Heart left ventricle (tissue), 16 donors: Measurements from ENCODE around the gene WWOX. TPM values are rescaled to one million over a fixed set of nuclear protein-coding genes. Genes with fewer than 3 reads are reported as not detected.
"Not testable (repeated sequence)": the region's sequence is repeated elsewhere in the genome, so short reads cannot be mapped to it uniquely, and the experiment has no call there.

Source experiments
- ATAC-seq, 4 donors: fragments of 200-7000 bp; cut with Tn5 transposase; one replicate each; pipeline ENCODE4 v1.9.1; 2020 to 2022; ENCODE audit warnings: moderate library complexity in 4 of 4, mild to moderate bottlenecking in 3 of 4, moderate number of reproducible peaks in 1 of 4
- DNase-seq, 5 donors: peaks; one replicate each; pipeline ENCODE4 v3.0.0-alpha.2; 2020
- H3K27ac ChIP-seq, 12 donors: fragments of 200-600 bp; sonication (generic) in 4 of 12; one replicate each; pipeline versions ENCODE4 v1.5.0 to v1.8.0; 2016 to 2022; ENCODE audit warnings: mild to moderate bottlenecking in 2 of 12
- H3K27me3 ChIP-seq, 9 donors: fragments of 200-600 bp; sonication (generic) in 2 of 9; one replicate each; pipeline versions ENCODE4 v1.5.1 to v1.8.0; 2016 to 2022; ENCODE audit warnings: mild to moderate bottlenecking in 3 of 9
- H3K36me3 ChIP-seq, 9 donors: fragments of 200-600 bp; sonication (generic) in 2 of 9; one replicate each; pipeline versions ENCODE4 v1.5.0 to v1.8.0; 2018 to 2022; ENCODE audit warnings: mild to moderate bottlenecking in 2 of 9
- H3K4me1 ChIP-seq, 12 donors: fragments of 200-600 bp; sonication (generic) in 4 of 12; one replicate each; pipeline versions ENCODE4 v1.5.0 to v1.8.0; 2016 to 2022; ENCODE audit warnings: mild to moderate bottlenecking in 3 of 12
- H3K4me3 ChIP-seq, 12 donors: fragments of 200-600 bp; sonication (generic) in 4 of 12; one replicate each; pipeline versions ENCODE4 v1.5.0 to v1.8.0; 2017 to 2022; ENCODE audit warnings: mild to moderate bottlenecking in 9 of 12, moderate library complexity in 4 of 12
- H3K9me3 ChIP-seq, 12 donors: fragments of 200-600 bp; sonication (generic) in 4 of 12; one replicate each; pipeline versions ENCODE4 v1.5.0 to v1.8.0; 2016 to 2022; ENCODE audit warnings: mild to moderate bottlenecking in 1 of 12
- CTCF ChIP-seq, 12 donors: fragments of 200-600 bp; sonication (generic) in 4 of 12; IDR thresholded peaks; one replicate each; pipeline versions ENCODE4 v1.5.0 to v1.8.0; 2018 to 2022; ENCODE audit warnings: antibody characterized with exemption in 12 of 12, mild to moderate bottlenecking in 5 of 12
- POLR2A ChIP-seq, 2 donors: fragments of 450-650 bp; IDR thresholded peaks; one replicate each; pipeline ENCODE4 v1.6.1; 2017; ENCODE audit warnings: antibody characterized with exemption in 2 of 2, mild to moderate bottlenecking in 2 of 2, moderate library complexity in 2 of 2
- WGBS, 4 donors: extraction: QIAGEN DNeasy Blood & Tissue Kit in 2 of 4; methylation state at CpG; one replicate each; pipeline versions ENCODE4 v1.1.5 to v1.1.7; 2013 to 2018; 5-methylcytosine and 5-hydroxymethylcytosine counted together
- intact Hi-C, 10 donors: fragments of 100-400 bp; cut with DNase I; formaldehyde crosslinking; loops; one replicate each; pipeline versions ENCODE4 v1.11.1 to v1.14.2; 2022
- polyA plus RNA-seq, 2 donors: library from polyadenylated mRNA; stranded (reverse); fragments of 200-250 nt; gene quantifications; one replicate each; pipeline ENCODE4 v1.2.3, GENCODE V29; 2013
- total RNA-seq, 9 donors: library from RNA; depleted of rRNA in 2 of 9; stranded (reverse); fragments of >200 nt in 2 of 9; fragmentation: NEBNext Ultra II Directional in 3 of 9; extraction: Animal tissue kit (Norgen Biotek cat#: 25700) in 3 of 9; gene quantifications; one replicate each; pipeline versions ENCODE4 v1.1.0 to v1.2.4, GENCODE V29; 2016 to 2023
- donor health status: ischemic (EF 13 %, LVEDD 7.1; RV severe dilation, severe dysfunction).
- donor health status: healthy with polysubstance abuse.
- donor health status: DM: no; HTN: yes; CAD: no.
- donor health status: DM: no; HTN: no; CAD: no.
- donor health status: ischemic (EF 25% LVEDD 6.9; RV normal size, moderate dysfunction).
- donor health status: ischemic (EF 25% LVEDD 5.7; RV mildly dilated, moderate dysfunction).
- donor health status: healthy.
- donor health status: DM: yes; HTN: yes; CAD: no.
- donor health status: ischemic (EF 35%, LVEDD 5.7; RV mildly dilated, moderate dysfunction).
- donor health status: nonischemic (EF 11% LVEDD 7.7; RV severe dilation, severe dysfunction).
- donor health status: DM: yes; HTN: yes; CAD: no.
- donor health status: PGD.
- donor health status: ischemic (EF 29% LVEDD 5.4; RV normal size, mild dysfunction).
- donor health status: nonischemic (EF 23%, LVEDD 6.1; RV moderate dilation, normal function).

WWOX gene
- total and polyA plus RNA-seq, 11 donors = 4.3 to 18.3 (median 9.1) TPM

GRCh38 chr16:78597809-78598570 lies 498.5 kb downstream of the WWOX start:
- no peaks in the 10 kb centered on the region for H3K36me3 ChIP-seq
- 88 to 92% (median 91%) methylated on average over 9 of the region's 9 CpGs for WGBS, 4 donors
- H3K4me3 ChIP-seq = no peak overlapping the region
- intact Hi-C loops = no loop called here
- no peaks in the 10 kb centered on the region for H3K4me1 ChIP-seq
- H3K27me3 ChIP-seq = no peaks in the 10 kb centered on the region
- H3K9me3 ChIP-seq = no peaks in the 10 kb centered on the region
- TF ChIP-seq POLR2A (IDR thresholded peaks at IDR 0.05) (no peak), CTCF (IDR thresholded peaks at IDR 0.05) (no peak)
- no peak for DNase-seq
- no peak for ATAC-seq
- no peak overlapping the region for H3K27ac ChIP-seq

- WGBS, 4 donors = 93 to 98% (median 97%) methylated on average over 4 of the region's 4 CpGs
- ATAC-seq = no peak
These were observed 499.8 kb downstream of the WWOX start for GRCh38 chr16:78599271-78599670.

GRCh38 chr16:78604423-78605062 lies 505.1 kb downstream of the WWOX start:
- H3K36me3 ChIP-seq, H3K4me3 ChIP-seq, intact Hi-C loops, ATAC-seq, H3K9me3 ChIP-seq, H3K27me3 ChIP-seq, DNase-seq: not testable (repeated sequence)
- WGBS, 4 donors = 95 to 97% (median 96%) methylated on average over 2 of the region's 2 CpGs
- Histone ChIP-seq H3K4me1 (peaks cover 0 to 28% (median 4%) of the 10 kb centered on the region in 12 donors), H3K27ac (peak overlapping the region in 1 of 12 donors; percentile 24)

More at GRCh38 chr16:78599271-78599670, 499.8 kb downstream of the WWOX start:
- no peaks in the 10 kb centered on the region for H3K36me3 ChIP-seq
- intact Hi-C loops = no loop called here
- H3K9me3 ChIP-seq = no peaks in the 10 kb centered on the region
- no peak for DNase-seq
- TF ChIP-seq CTCF (IDR thresholded peaks at IDR 0.05) (no peak), POLR2A (IDR thresholded peaks at IDR 0.05) (no peak)
- H3K27ac ChIP-seq = no peak overlapping the region
- no peaks in the 10 kb centered on the region for H3K4me1 ChIP-seq
- no peaks in the 10 kb centered on the region for H3K27me3 ChIP-seq
- H3K4me3 ChIP-seq = no peak overlapping the region

GRCh38 chr16:78605548-78606101 lies 506.2 kb downstream of the WWOX start:
- intact Hi-C loops = no loop called here
- peak in 3 of 4 donors; percentile 57 to 85 (median 77) for ATAC-seq
- H3K4me3 ChIP-seq = no peak overlapping the region
- TF ChIP-seq CTCF (IDR thresholded peaks at IDR 0.05) (no peak), POLR2A (IDR thresholded peaks at IDR 0.05) (no peak)
- no peaks in the 10 kb centered on the region for H3K36me3 ChIP-seq
- no peaks in the 10 kb centered on the region for H3K27me3 ChIP-seq
- H3K27ac ChIP-seq = peak overlapping the region in 3 of 12 donors; percentile 12 to 40 (median 24)
- no peak for DNase-seq
- H3K9me3 ChIP-seq = no peaks in the 10 kb centered on the region
- 72 to 77% (median 75%) methylated on average over 6 of the region's 6 CpGs for WGBS, 4 donors
- peaks cover 0 to 28% (median 5%) of the 10 kb centered on the region in 12 donors for H3K4me1 ChIP-seq
